Prostate gland (tissue), 2 donors: ENCODE results near the gene MEX3D.

Experiments used
- POLR2A ChIP-seq: fragments of 450-650 bp; IDR thresholded peaks from one replicate; pipeline ENCODE4 v1.6.1; 2016; ENCODE audit warnings: antibody characterized with exemption, mild to moderate bottlenecking
- POLR2AphosphoS5 ChIP-seq: sonication (generic); formaldehyde crosslinking; IDR thresholded peaks from one replicate; pipeline ENCODE4 v1.6.1; 2017; ENCODE audit warnings: antibody characterized with exemption
- TF ChIP-seq, protein P1 (sequence below), 4 experiments: fragments of 200-600 bp in 2 of 4; fragments of 450-650 bp in 2 of 4; sonication (generic) in 2 of 4; IDR thresholded peaks; 1 replicate in 3 of 4; 2 replicates in 1 of 4; pipeline ENCODE4 v1.5.1; 2016 to 2019; ENCODE audit warnings: antibody characterized with exemption in 4 of 4, mild to moderate bottlenecking in 2 of 4, moderate library complexity in 2 of 4

DNA sequence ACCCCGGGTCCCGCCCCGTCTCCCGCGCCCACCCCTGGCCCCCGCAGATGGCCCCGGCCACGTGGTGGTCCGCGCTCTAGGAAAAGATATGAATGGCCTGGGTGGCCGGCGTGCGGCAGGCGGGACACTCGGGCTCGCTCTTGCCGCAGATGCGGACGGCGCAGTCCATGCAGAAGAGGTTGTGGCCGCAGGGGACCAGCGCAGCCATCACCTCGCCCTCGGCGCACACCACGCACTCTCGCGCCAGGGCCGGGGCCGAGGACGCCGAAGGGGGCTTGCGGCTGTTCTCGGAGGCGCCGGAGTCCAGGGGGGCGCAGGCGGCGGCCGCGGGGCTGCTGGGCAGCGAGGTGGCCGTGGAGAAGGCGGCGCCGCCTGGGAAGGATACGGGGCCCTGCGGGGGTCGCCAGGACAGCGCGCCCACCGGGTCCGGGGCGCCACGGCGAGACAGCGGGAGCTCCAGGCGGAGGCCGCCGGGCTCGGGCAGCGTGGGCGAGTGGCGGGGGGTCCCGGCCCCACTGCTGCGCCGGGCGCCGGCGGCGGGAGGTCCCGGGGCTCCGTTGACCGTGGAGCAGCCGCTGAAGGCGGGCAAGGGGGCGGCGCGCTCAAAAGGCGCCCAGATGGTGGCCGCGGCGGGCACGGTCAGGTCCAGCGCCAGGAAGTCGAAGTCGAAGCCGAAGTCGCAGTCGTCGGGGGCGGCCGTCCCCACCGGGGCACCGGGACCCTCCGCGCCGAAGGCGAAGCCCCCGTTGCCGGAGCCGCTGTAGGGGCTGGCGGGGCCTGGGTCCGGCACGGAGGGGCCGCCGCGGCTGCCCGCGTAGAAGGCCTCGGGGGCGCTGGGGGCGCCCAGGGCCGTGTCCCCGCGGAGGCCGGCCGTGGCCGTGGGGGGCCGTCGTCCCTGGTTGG is 12.4 kb downstream of the MEX3D start:
- no peak for TF ChIP-seq POLR2AphosphoS5
- TF ChIP-seq, protein P1, sequence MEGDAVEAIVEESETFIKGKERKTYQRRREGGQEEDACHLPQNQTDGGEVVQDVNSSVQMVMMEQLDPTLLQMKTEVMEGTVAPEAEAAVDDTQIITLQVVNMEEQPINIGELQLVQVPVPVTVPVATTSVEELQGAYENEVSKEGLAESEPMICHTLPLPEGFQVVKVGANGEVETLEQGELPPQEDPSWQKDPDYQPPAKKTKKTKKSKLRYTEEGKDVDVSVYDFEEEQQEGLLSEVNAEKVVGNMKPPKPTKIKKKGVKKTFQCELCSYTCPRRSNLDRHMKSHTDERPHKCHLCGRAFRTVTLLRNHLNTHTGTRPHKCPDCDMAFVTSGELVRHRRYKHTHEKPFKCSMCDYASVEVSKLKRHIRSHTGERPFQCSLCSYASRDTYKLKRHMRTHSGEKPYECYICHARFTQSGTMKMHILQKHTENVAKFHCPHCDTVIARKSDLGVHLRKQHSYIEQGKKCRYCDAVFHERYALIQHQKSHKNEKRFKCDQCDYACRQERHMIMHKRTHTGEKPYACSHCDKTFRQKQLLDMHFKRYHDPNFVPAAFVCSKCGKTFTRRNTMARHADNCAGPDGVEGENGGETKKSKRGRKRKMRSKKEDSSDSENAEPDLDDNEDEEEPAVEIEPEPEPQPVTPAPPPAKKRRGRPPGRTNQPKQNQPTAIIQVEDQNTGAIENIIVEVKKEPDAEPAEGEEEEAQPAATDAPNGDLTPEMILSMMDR (IDR thresholded peaks at IDR 0.05) = no peak
- TF ChIP-seq POLR2A = no peak
